ENCODE measurements around the gene GALK1. TPM values are rescaled to one million over a fixed set of nuclear protein-coding genes. Genes with fewer than 3 reads are reported as not detected.

Gene GALK1
- total and polyA plus RNA-seq, 3 experiments from 2014 or later = 19.7 to 39.7 (median 33.2) TPM

Other genes with a start within 250 kb of the GALK1 start
- gene CASKIN2, start 249.7 kb downstream of the GALK1 start, total RNA-seq = 10 to 100 TPM in 1 of 2 experiments, 1 to 10 TPM in 1; 6.9 to 11.1 TPM
- gene CASKIN2, start 249.7 kb downstream of the GALK1 start, polyA plus RNA-seq = 0.15 TPM
- gene TSEN54, start 248.7 kb downstream of the GALK1 start, total RNA-seq = 10 to 100 TPM; 49.7 to 56.9 TPM
- 152 TPM for gene TSEN54, start 248.7 kb downstream of the GALK1 start, polyA plus RNA-seq
- gene LLGL2, start 239.5 kb downstream of the GALK1 start, total RNA-seq = 10 to 100 TPM; 17.1 to 17.8 TPM
- 39.5 TPM for gene LLGL2, start 239.5 kb downstream of the GALK1 start, polyA plus RNA-seq
- 10 to 100 TPM; 26.1 to 33.3 TPM for gene MYO15B, start 177.4 kb downstream of the GALK1 start, total RNA-seq
- 1.6 TPM for gene MYO15B, start 177.4 kb downstream of the GALK1 start, polyA plus RNA-seq
- gene SMIM5, start 131.8 kb downstream of the GALK1 start, total RNA-seq = under 1 TPM in 1 of 2 experiments, not detected in 1; 0.20 TPM
- 0.13 TPM for gene SMIM5, start 131.8 kb downstream of the GALK1 start, polyA plus RNA-seq
- gene RECQL5, start 98.0 kb downstream of the GALK1 start, total RNA-seq = 10 to 100 TPM; 28.5 to 30.3 TPM
- gene RECQL5, start 98.0 kb downstream of the GALK1 start, polyA plus RNA-seq = 16.0 TPM
- 100 to 1,000 TPM in 1 of 2 experiments, 10 to 100 TPM in 1; 98.0 to 111 TPM for gene SAP30BP, start 97.9 kb downstream of the GALK1 start, total RNA-seq
- 87.5 TPM for gene SAP30BP, start 97.9 kb downstream of the GALK1 start, polyA plus RNA-seq
- gene ITGB4, start 43.7 kb downstream of the GALK1 start, total RNA-seq = 1 to 10 TPM; 1.8 to 2.1 TPM
- 1.5 TPM for gene ITGB4, start 43.7 kb downstream of the GALK1 start, polyA plus RNA-seq
- 10 to 100 TPM; 24.4 to 29.3 TPM for gene UNK, start 19.6 kb upstream of the GALK1 start, total RNA-seq
- 32.8 TPM for gene UNK, start 19.6 kb upstream of the GALK1 start, polyA plus RNA-seq
- gene UNC13D, start 79.2 kb upstream of the GALK1 start, total RNA-seq = 100 to 1,000 TPM; 143 to 154 TPM
- gene UNC13D, start 79.2 kb upstream of the GALK1 start, polyA plus RNA-seq = 90.3 TPM
- 10 to 100 TPM; 47.5 to 53.2 TPM for gene WBP2, start 90.1 kb upstream of the GALK1 start, total RNA-seq
- gene WBP2, start 90.1 kb upstream of the GALK1 start, polyA plus RNA-seq = 129 TPM
- 10 to 100 TPM; 12.6 to 14.1 TPM for gene TRIM47, start 113.4 kb upstream of the GALK1 start, total RNA-seq
- gene TRIM47, start 113.4 kb upstream of the GALK1 start, polyA plus RNA-seq = 17.6 TPM
- 10 to 100 TPM; 34.9 to 35.4 TPM for gene TRIM65, start 131.8 kb upstream of the GALK1 start, total RNA-seq
- 28.1 TPM for gene TRIM65, start 131.8 kb upstream of the GALK1 start, polyA plus RNA-seq
- 100 to 1,000 TPM; 171 to 180 TPM for gene MRPL38, start 139.7 kb upstream of the GALK1 start, total RNA-seq
- gene MRPL38, start 139.7 kb upstream of the GALK1 start, polyA plus RNA-seq = 73.1 TPM
- gene FBF1, start 175.8 kb upstream of the GALK1 start, total RNA-seq = 10 to 100 TPM; 22.6 to 23.8 TPM
- 5.7 TPM for gene FBF1, start 175.8 kb upstream of the GALK1 start, polyA plus RNA-seq
- 10 to 100 TPM; 35.1 to 36.1 TPM for gene ACOX1, start 214.0 kb upstream of the GALK1 start, total RNA-seq
- 15.8 TPM for gene ACOX1, start 214.0 kb upstream of the GALK1 start, polyA plus RNA-seq
- 10 to 100 TPM; 15.9 to 17.3 TPM for gene TEN1, start 214.0 kb upstream of the GALK1 start, total RNA-seq
- gene TEN1, start 214.0 kb upstream of the GALK1 start, polyA plus RNA-seq = 21.0 TPM
- 1 to 10 TPM; 5.0 to 5.5 TPM for gene CDK3, start 235.7 kb upstream of the GALK1 start, total RNA-seq
- gene CDK3, start 235.7 kb upstream of the GALK1 start, polyA plus RNA-seq = not detected

Measured in CD8-positive, alpha-beta memory T cell (primary cell).